ENCODE results near the gene HAND1. TPM values are rescaled to one million over a fixed set of nuclear protein-coding genes. Genes with fewer than 3 reads are reported as not detected.

Gene HAND1
- total RNA-seq, 2 donors from 2014 or later, result not detected

DNA sequence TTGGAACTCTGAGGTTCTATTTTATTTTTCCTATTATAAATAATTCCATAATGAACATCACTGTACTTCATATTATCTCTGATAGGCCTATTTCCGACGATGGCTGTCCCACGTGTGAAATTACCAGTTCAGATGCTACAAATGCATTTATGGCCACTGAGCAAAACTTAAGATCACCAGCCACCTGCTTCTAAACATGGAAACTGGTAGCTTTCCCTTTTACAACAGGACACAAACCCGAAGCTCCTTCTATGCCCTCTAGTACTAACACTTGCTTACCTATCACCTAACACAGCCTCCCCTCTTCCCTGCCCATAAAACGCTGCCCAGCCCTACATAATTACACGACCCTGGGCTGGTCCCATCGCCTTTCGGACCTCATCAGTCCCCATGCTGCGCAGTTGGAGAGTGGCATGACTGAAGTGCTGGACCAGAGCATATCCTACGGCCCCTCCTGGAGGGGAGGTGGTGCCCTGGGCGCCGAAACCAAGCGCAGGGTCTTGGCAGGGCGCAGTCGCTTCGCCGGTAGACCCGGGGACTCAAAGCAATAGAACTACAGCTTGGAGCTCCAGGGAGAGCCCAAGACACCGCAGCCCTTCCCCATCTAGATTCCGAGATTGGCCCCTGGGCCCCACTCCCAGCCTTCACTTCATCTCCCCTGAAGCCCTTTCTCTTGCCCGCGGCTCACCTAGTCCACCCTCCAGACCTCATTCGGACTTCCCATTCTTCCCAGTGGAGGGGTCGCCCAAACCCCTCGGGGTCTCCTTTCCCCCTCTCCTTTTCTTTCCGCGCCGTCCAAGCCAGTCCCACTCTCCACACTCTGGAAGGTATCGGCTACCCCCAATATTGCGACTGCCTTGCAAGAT, 33.2 kb downstream of the HAND1 start:
- peaks cover 0 to 8% of the 10 kb centered on the region in 2 donors for H3K36me3 ChIP-seq
- peak overlapping the region in 1 of 2 donors; percentile 77 for H3K27ac ChIP-seq
- H3K27me3 ChIP-seq (replicated peaks; ENCODE audit: insufficient read depth), result no peaks in the 10 kb centered on the region
- WGBS, result 8% methylated on average over 30 of the region's 30 CpGs
- H3K9me3 ChIP-seq, result no peaks in the 10 kb centered on the region
- H3K4me3 ChIP-seq, result peak overlapping the region; percentile 83 to 87
- DNase-seq (ENCODE audit: low spot score), result no peak
- no peaks in the 10 kb centered on the region for H3K4me1 ChIP-seq (replicated peaks)
- intact Hi-C loops (cut with DNase I), result no loop called here
- TF ChIP-seq POLR2AphosphoS5 (IDR thresholded peaks at IDR 0.05) (no peak), POLR2A (IDR thresholded peaks at IDR 0.05) (no peak), CTCF (IDR thresholded peaks at IDR 0.05) (no peak)

DNA sequence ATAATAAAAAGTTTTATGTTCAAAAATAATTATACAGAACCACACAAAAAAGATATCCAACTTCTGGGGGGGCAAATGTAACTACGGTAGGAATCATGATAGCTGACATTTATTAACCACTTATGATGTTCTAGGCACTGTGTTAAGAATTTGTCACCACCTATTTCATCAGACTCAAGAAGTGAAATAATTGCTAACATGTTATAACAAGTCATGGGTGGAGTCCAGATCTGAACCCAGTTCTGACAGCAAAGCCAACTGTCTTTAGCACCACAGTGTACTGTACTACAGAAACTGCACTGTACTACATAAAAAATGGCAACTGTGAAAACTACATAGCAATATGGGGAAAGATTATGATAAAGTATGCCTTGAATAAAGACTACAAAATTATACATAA, 35.2 kb downstream of the HAND1 start:
- Histone ChIP-seq H3K4me3 (no peak overlapping the region), H3K27ac (no peak overlapping the region), H3K4me1 (replicated peaks) (no peaks in the 10 kb centered on the region), H3K36me3 (peaks cover 0 to 8% of the 10 kb centered on the region in 2 donors), H3K9me3 (no peaks in the 10 kb centered on the region), H3K27me3 (replicated peaks; ENCODE audit: insufficient read depth) (no peaks in the 10 kb centered on the region)
- no peak for DNase-seq (ENCODE audit: low spot score)
- WGBS, result 82% methylated on average over 1 of the region's 1 CpG
- intact Hi-C loops (cut with DNase I), result no loop called here
- TF ChIP-seq POLR2A (IDR thresholded peaks at IDR 0.05), result no peak
- no peak for TF ChIP-seq CTCF (IDR thresholded peaks at IDR 0.05)
- TF ChIP-seq POLR2AphosphoS5 (IDR thresholded peaks at IDR 0.05), result no peak

GRCh38 chr5:154440540-154440939, 37.5 kb downstream of the HAND1 start:
- Histone ChIP-seq H3K27me3 (replicated peaks; ENCODE audit: insufficient read depth) (no peaks in the 10 kb centered on the region), H3K36me3 (peaks cover 0 to 8% of the 10 kb centered on the region in 2 donors), H3K4me1 (replicated peaks) (no peaks in the 10 kb centered on the region), H3K27ac (no peak overlapping the region), H3K4me3 (no peak overlapping the region), H3K9me3 (no peaks in the 10 kb centered on the region)
- TF ChIP-seq CTCF (IDR thresholded peaks at IDR 0.05), result no peak
- TF ChIP-seq POLR2AphosphoS5 (IDR thresholded peaks at IDR 0.05), result no peak
- no peak for TF ChIP-seq POLR2A (IDR thresholded peaks at IDR 0.05)
- no peak for DNase-seq (ENCODE audit: low spot score)
- intact Hi-C loops (cut with DNase I), result no loop called here
- WGBS, result 93% methylated on average over 5 of the region's 5 CpGs

GRCh38 chr5:154437281-154437965, 40.6 kb downstream of the HAND1 start:
- H3K4me1 ChIP-seq (replicated peaks), result no peaks in the 10 kb centered on the region
- intact Hi-C loops (cut with DNase I), result no loop called here

More at GRCh38 chr5:154437281-154437965, 40.6 kb downstream of the HAND1 start:
- H3K27me3 ChIP-seq (replicated peaks; ENCODE audit: insufficient read depth), result no peaks in the 10 kb centered on the region
- peaks cover 0 to 8% of the 10 kb centered on the region in 2 donors for H3K36me3 ChIP-seq
- no peak for TF ChIP-seq POLR2A (IDR thresholded peaks at IDR 0.05)
- no peak for TF ChIP-seq CTCF (IDR thresholded peaks at IDR 0.05)
- TF ChIP-seq POLR2AphosphoS5 (IDR thresholded peaks at IDR 0.05), result no peak
- no peak for DNase-seq (ENCODE audit: low spot score)
- WGBS, result 85% methylated on average over 5 of the region's 5 CpGs
- H3K4me3 ChIP-seq, result no peak overlapping the region
- H3K9me3 ChIP-seq, result no peaks in the 10 kb centered on the region
- no peak overlapping the region for H3K27ac ChIP-seq

Measured in prostate gland (tissue), 2 donors.